H9 (cell line): ENCODE measurements around the gene SPCS3. TPM values are rescaled to one million over a fixed set of nuclear protein-coding genes. Genes with fewer than 3 reads are reported as not detected.

Source experiments
- DNase-seq: peaks from one replicate; pipeline ENCODE4 v3.0.0-alpha.2; 2017
- H2AFZ ChIP-seq: one replicate; pipeline ENCODE4 v1.6.1; 2013; ENCODE audit warnings: mild to moderate bottlenecking, low read length, control low read depth, moderate library complexity
- H2AK5ac ChIP-seq: 2 replicates; pipeline ENCODE4 v1.6.1; 2013; ENCODE audit warnings: low read length, control low read depth, mixed read lengths; ENCODE audit not compliant: insufficient read length
- H2BK120ac ChIP-seq: one replicate; pipeline ENCODE4 v1.6.1; 2013; ENCODE audit warnings: low read depth, mild to moderate bottlenecking, low read length, control low read depth, inconsistent platforms; ENCODE audit not compliant: poor library complexity, severe bottlenecking
- H2BK12ac ChIP-seq: 2 replicates; pipeline ENCODE4 v1.6.1; 2013; ENCODE audit warnings: low read length, control low read depth, mixed read lengths, low read depth; ENCODE audit not compliant: insufficient read length
- H2BK15ac ChIP-seq: 2 replicates; pipeline ENCODE4 v1.6.1; 2013; ENCODE audit warnings: low read depth, low read length, control low read depth
- H2BK20ac ChIP-seq: one replicate; pipeline ENCODE4 v1.6.1; 2013; ENCODE audit warnings: low read depth, mild to moderate bottlenecking, low read length, control low read depth, inconsistent platforms; ENCODE audit not compliant: poor library complexity, severe bottlenecking
- H2BK5ac ChIP-seq: 2 replicates; pipeline ENCODE4 v1.6.1; 2013; ENCODE audit warnings: low read length, control low read depth, mixed read lengths; ENCODE audit not compliant: insufficient read length
- H3K14ac ChIP-seq: 2 replicates; pipeline ENCODE4 v1.6.1; 2013; ENCODE audit warnings: low read length, control low read depth; ENCODE audit not compliant: insufficient read depth
- H3K18ac ChIP-seq: 2 replicates; pipeline ENCODE4 v1.6.1; 2013; ENCODE audit warnings: low read depth, mild to moderate bottlenecking, mixed read lengths, low read length, control low read depth; ENCODE audit not compliant: insufficient read length
- H3K23ac ChIP-seq: 2 replicates; pipeline ENCODE4 v1.6.1; 2013; ENCODE audit warnings: low read length, control low read depth, mixed read lengths, low read depth; ENCODE audit not compliant: insufficient read length
- H3K23me2 ChIP-seq: 2 replicates; pipeline ENCODE4 v1.6.1; 2013; ENCODE audit warnings: low read depth, mild to moderate bottlenecking, mixed read lengths, low read length, control low read depth; ENCODE audit not compliant: insufficient read length, poor library complexity, severe bottlenecking
- H3K27ac ChIP-seq: 2 replicates; pipeline ENCODE4 v1.5.1; 2013; ENCODE audit warnings: low read length, control low read depth, mixed read lengths, low read depth; ENCODE audit not compliant: insufficient read length
- H3K27me3 ChIP-seq: 2 replicates; pipeline ENCODE4 v1.6.1; 2013; ENCODE audit warnings: low read length, control low read depth, inconsistent platforms; ENCODE audit not compliant: insufficient read depth
- H3K4ac ChIP-seq: 2 replicates; pipeline ENCODE4 v1.6.1; 2013; ENCODE audit warnings: low read depth, mild to moderate bottlenecking, control low read depth, inconsistent platforms, low read length, moderate library complexity
- H3K4me1 ChIP-seq: 2 replicates; pipeline ENCODE4 v1.6.1; 2013; ENCODE audit warnings: low read length, control low read depth, inconsistent platforms; ENCODE audit not compliant: insufficient read depth
- H3K4me2 ChIP-seq: 2 replicates; pipeline ENCODE4 v1.6.1; 2013; ENCODE audit warnings: low read length, control low read depth, mixed read lengths; ENCODE audit not compliant: insufficient read length, insufficient read depth
- H3K56ac ChIP-seq: 2 replicates; pipeline ENCODE4 v1.6.1; 2013; ENCODE audit warnings: low read depth, mild to moderate bottlenecking, mixed read lengths, low read length, control low read depth; ENCODE audit not compliant: insufficient read length
- H3K79me1 ChIP-seq: 2 replicates; pipeline ENCODE4 v1.6.1; 2013; ENCODE audit warnings: low read depth, mild to moderate bottlenecking, moderate library complexity, low read length, control low read depth, inconsistent platforms; ENCODE audit not compliant: insufficient read depth, poor library complexity, severe bottlenecking
- H3K79me2 ChIP-seq: 2 replicates; pipeline ENCODE4 v1.6.1; 2013; ENCODE audit warnings: low read length, control low read depth, inconsistent platforms; ENCODE audit not compliant: insufficient read depth
- H3K9ac ChIP-seq: 2 replicates; pipeline ENCODE4 v1.6.1; 2013; ENCODE audit warnings: low read length, control low read depth, mixed read lengths; ENCODE audit not compliant: insufficient read length; ENCODE audit errors: extremely low read depth
- H3K9me3 ChIP-seq: one replicate; pipeline ENCODE4 v1.6.1; 2013; ENCODE audit warnings: low read depth, low read length, inconsistent platforms; ENCODE audit not compliant: control insufficient read depth
- H3T11ph ChIP-seq: one replicate; pipeline ENCODE4 v1.6.1; 2013; ENCODE audit warnings: mild to moderate bottlenecking, low read length, control low read depth, inconsistent platforms
- H4K20me1 ChIP-seq: one replicate; pipeline ENCODE4 v1.6.1; 2013; ENCODE audit not compliant: control insufficient read depth, insufficient read length, insufficient read depth
- H4K5ac ChIP-seq: 2 replicates; pipeline ENCODE4 v1.6.1; 2013; ENCODE audit warnings: low read depth, mild to moderate bottlenecking, mixed read lengths, low read length, control low read depth; ENCODE audit not compliant: insufficient read length
- H4K8ac ChIP-seq: replicated peaks from 2 replicates; pipeline ENCODE4 v1.6.1; 2013; ENCODE audit warnings: low read length, control low read depth, mixed read lengths, low read depth; ENCODE audit not compliant: insufficient read length
- H4K91ac ChIP-seq: 2 replicates; pipeline ENCODE4 v1.6.1; 2013; ENCODE audit warnings: low read depth, mild to moderate bottlenecking, moderate library complexity, mixed read lengths, low read length, control low read depth; ENCODE audit not compliant: insufficient read length
- H3K27ac Mint-ChIP-seq, 3 experiments: 2 replicates in 2 of 3; 3 replicates in 1 of 3; pipeline ENCODE4 v1.8.0; 2020 to 2021; ENCODE audit warnings: mixed read lengths in 3 of 3, mild to moderate bottlenecking in 1 of 3, moderate library complexity in 1 of 3
- H3K27me3 Mint-ChIP-seq: 2 replicates; pipeline ENCODE4 v1.8.0; 2021; ENCODE audit warnings: low read depth, mild to moderate bottlenecking, moderate library complexity, mixed read lengths
- H3K36me3 Mint-ChIP-seq, 3 experiments: 2 replicates in 2 of 3; 3 replicates in 1 of 3; pipeline ENCODE4 v1.8.0; 2020 to 2021; ENCODE audit warnings: low read depth in 3 of 3, mixed read lengths in 3 of 3; ENCODE audit not compliant: insufficient read depth in 1 of 3
- H3K4me1 Mint-ChIP-seq, 2 experiments: 2 replicates each; pipeline ENCODE4 v1.8.0; 2020; ENCODE audit warnings: mixed read lengths in 2 of 2
- H3K4me3 Mint-ChIP-seq, 2 experiments: 2 replicates in 1 of 2; 3 replicates in 1 of 2; pipeline ENCODE4 v1.8.0; 2020 to 2021; ENCODE audit warnings: mild to moderate bottlenecking in 2 of 2, mixed read lengths in 2 of 2, moderate library complexity in 1 of 2
- H3K9me3 Mint-ChIP-seq, 2 experiments: 2 replicates in 1 of 2; 3 replicates in 1 of 2; pipeline ENCODE4 v1.8.0; 2020; ENCODE audit warnings: mild to moderate bottlenecking in 2 of 2, mixed read lengths in 2 of 2, moderate library complexity in 1 of 2
- WGBS: extraction: QIAGEN DNeasy Blood & Tissue Kit; methylation state at CpG from one replicate; pipeline ENCODE4 v1.1.7; 2013; ENCODE audit warnings: missing lambda C conversion rate, low lambda C conversion rate, mixed read lengths; ENCODE audit not compliant: insufficient read length; ENCODE audit errors: extremely low coverage; 5-methylcytosine and 5-hydroxymethylcytosine counted together
- total RNA-seq: library from RNA; stranded (reverse); gene quantifications from 2 replicates; pipeline ENCODE4 v1.2.1, GENCODE V29; 2021
- TF ChIP-seq, protein P1 (sequence below): fragments of 200-600 bp; sonication (generic); conservative IDR thresholded peaks from 3 replicates; pipeline ENCODE4 v1.8.0; 2021; ENCODE audit warnings: antibody characterized with exemption, mild to moderate bottlenecking

Gene SPCS3
- total RNA-seq, 1 experiment from 2014 or later: 113 TPM

DNA sequence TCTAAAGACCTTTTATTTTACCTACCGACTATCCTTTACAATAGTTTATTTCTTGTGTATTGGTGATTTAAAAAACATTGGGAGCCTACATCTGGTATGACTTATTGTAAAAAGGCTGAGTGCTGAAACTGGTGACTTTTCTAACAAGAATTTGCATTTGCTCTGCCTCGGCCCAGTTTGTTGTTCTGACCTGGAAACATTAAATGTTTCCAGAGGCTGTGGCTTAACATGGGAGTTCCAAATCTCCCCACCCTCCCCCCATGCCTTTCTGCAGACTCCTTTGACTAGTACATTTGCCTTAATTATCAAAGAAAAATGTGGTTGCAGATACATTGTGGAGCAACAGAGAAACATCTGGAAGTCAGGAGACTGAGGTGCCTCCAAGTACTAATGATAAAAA lies 39.8 kb downstream of the SPCS3 start:
- Histone ChIP-seq H3K4me2 (no peak overlapping the region), H3K23ac (no peak overlapping the region), H3K18ac (no peak overlapping the region), H4K5ac (no peak overlapping the region), H3K4me1 (peaks cover 3% of the 10 kb centered on the region), H3K9me3 (no peaks in the 10 kb centered on the region), H2AK5ac (no peak overlapping the region), H3K27me3 (no peaks in the 10 kb centered on the region), H3T11ph (no peak overlapping the region), H2BK20ac (no peak overlapping the region), H2BK120ac (no peak overlapping the region), H3K14ac (no peak overlapping the region), H2AFZ (no peak overlapping the region), H4K8ac (no peak overlapping the region), H3K4ac (no peak overlapping the region), H3K56ac (no peak overlapping the region), H2BK15ac (no peak overlapping the region), H3K9ac (no peak overlapping the region), H2BK12ac (no peak overlapping the region), H3K79me1 (no peaks in the 10 kb centered on the region), H3K79me2 (no peaks in the 10 kb centered on the region), H3K23me2 (no peaks in the 10 kb centered on the region), H2BK5ac (no peak overlapping the region), H3K27ac (no peak overlapping the region), H4K20me1 (no peaks in the 10 kb centered on the region), H4K91ac (no peak overlapping the region)
- peaks cover 4 to 13% (median 5%) of the 10 kb centered on the region in 3 experiments; a peak in 4 of 7 replicates for H3K36me3 Mint-ChIP-seq
- DNase-seq: no peak
- H3K9me3 Mint-ChIP-seq: peaks cover 12 to 17% of the 10 kb centered on the region in 2 experiments
- WGBS: no CpG with 5 or more reads among the region's 2 CpGs
- TF ChIP-seq, protein P1, sequence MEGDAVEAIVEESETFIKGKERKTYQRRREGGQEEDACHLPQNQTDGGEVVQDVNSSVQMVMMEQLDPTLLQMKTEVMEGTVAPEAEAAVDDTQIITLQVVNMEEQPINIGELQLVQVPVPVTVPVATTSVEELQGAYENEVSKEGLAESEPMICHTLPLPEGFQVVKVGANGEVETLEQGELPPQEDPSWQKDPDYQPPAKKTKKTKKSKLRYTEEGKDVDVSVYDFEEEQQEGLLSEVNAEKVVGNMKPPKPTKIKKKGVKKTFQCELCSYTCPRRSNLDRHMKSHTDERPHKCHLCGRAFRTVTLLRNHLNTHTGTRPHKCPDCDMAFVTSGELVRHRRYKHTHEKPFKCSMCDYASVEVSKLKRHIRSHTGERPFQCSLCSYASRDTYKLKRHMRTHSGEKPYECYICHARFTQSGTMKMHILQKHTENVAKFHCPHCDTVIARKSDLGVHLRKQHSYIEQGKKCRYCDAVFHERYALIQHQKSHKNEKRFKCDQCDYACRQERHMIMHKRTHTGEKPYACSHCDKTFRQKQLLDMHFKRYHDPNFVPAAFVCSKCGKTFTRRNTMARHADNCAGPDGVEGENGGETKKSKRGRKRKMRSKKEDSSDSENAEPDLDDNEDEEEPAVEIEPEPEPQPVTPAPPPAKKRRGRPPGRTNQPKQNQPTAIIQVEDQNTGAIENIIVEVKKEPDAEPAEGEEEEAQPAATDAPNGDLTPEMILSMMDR: no peak
- no peak overlapping the region for H3K4me3 Mint-ChIP-seq
- H3K4me1 Mint-ChIP-seq: peaks cover 37% of the 10 kb centered on the region in 2 experiments
- no peaks in the 10 kb centered on the region for H3K27me3 Mint-ChIP-seq
- H3K27ac Mint-ChIP-seq: no peak overlapping the region
